ENCODE measurements around the gene SLITRK4. TPM values are rescaled to one million over a fixed set of nuclear protein-coding genes. Genes with fewer than 3 reads are reported as not detected.

SLITRK4 gene
- total and polyA plus RNA-seq, 2 donors (not counting 1 experiment from before 2014, with no cell fraction given), result 0.01 to 0.99 TPM

GRCh38 chrX:143621276-143621675 lies 14.6 kb downstream of the SLITRK4 start:
- Histone ChIP-seq H3K27ac (ENCODE audit: insufficient read depth, low read length) (no peak overlapping the region), H3K27me3 (ENCODE audit: control insufficient read depth, insufficient read depth, low read length) (no peaks in the 10 kb centered on the region), H3K4me3 (replicated peaks in 1 of 4; ENCODE audit: control extremely low read depth in 1 of 4, insufficient read depth in 1 of 4, low read depth in 3 of 4, low read length in 4 of 4) (no peak overlapping the region), H3K4me1 (ENCODE audit: control insufficient read depth, extremely low read depth, insufficient read depth, low read length) (no peaks in the 10 kb centered on the region), H3K9me3 (ENCODE audit: control insufficient read depth, insufficient read depth, low read depth, low read length) (no peaks in the 10 kb centered on the region), H3K79me2 (ENCODE audit: control insufficient read depth, insufficient read depth, low read length) (no peaks in the 10 kb centered on the region), H3K9ac (ENCODE audit: insufficient read depth, low read length) (no peak overlapping the region), H3K36me3 (ENCODE audit: control insufficient read depth, insufficient read depth, low read length) (no peaks in the 10 kb centered on the region), H3K4me2 (ENCODE audit: extremely low read depth, insufficient read depth, low read length) (no peak overlapping the region), H4K20me1 (ENCODE audit: control insufficient read depth, extremely low read depth, insufficient read depth, low read length) (no peaks in the 10 kb centered on the region), H2AFZ (ENCODE audit: low read length) (no peak overlapping the region)
- TF ChIP-seq EZH2 (IDR thresholded peaks at IDR 0.05; ENCODE audit: low read length, missing control alignments), result no peak
- no peak for TF ChIP-seq CTCF (conservative IDR thresholded peaks at IDR 0.05 in 1 of 2, IDR thresholded peaks at IDR 0.05 in 1 of 2; ENCODE audit: low read depth in 1 of 2, low read length in 2 of 2)
- DNase-seq (ENCODE audit: low read depth in 2 of 2), result no peak

GRCh38 chrX:143615851-143616250 lies 20.1 kb downstream of the SLITRK4 start:
- TF ChIP-seq EZH2 (IDR thresholded peaks at IDR 0.05; ENCODE audit: low read length, missing control alignments), result no peak
- TF ChIP-seq CTCF (conservative IDR thresholded peaks at IDR 0.05 in 1 of 2, IDR thresholded peaks at IDR 0.05 in 1 of 2; ENCODE audit: low read depth in 1 of 2, low read length in 2 of 2), result no peak
- no peak overlapping the region for H3K4me2 ChIP-seq (ENCODE audit: extremely low read depth, insufficient read depth, low read length)
- H3K36me3 ChIP-seq (ENCODE audit: control insufficient read depth, insufficient read depth, low read length), result no peaks in the 10 kb centered on the region
- H2AFZ ChIP-seq (ENCODE audit: low read length), result no peak overlapping the region
- no peaks in the 10 kb centered on the region for H3K27me3 ChIP-seq (ENCODE audit: control insufficient read depth, insufficient read depth, low read length)
- no peaks in the 10 kb centered on the region for H4K20me1 ChIP-seq (ENCODE audit: control insufficient read depth, extremely low read depth, insufficient read depth, low read length)
- no peak overlapping the region for H3K9ac ChIP-seq (ENCODE audit: insufficient read depth, low read length)
- H3K27ac ChIP-seq (ENCODE audit: insufficient read depth, low read length), result no peak overlapping the region
- H3K9me3 ChIP-seq (ENCODE audit: control insufficient read depth, insufficient read depth, low read depth, low read length), result no peaks in the 10 kb centered on the region
- H3K4me3 ChIP-seq (replicated peaks in 1 of 4; ENCODE audit: control extremely low read depth in 1 of 4, insufficient read depth in 1 of 4, low read depth in 3 of 4, low read length in 4 of 4), result no peak overlapping the region
- H3K4me1 ChIP-seq (ENCODE audit: control insufficient read depth, extremely low read depth, insufficient read depth, low read length), result no peaks in the 10 kb centered on the region
- no peak for DNase-seq (ENCODE audit: low read depth in 2 of 2)
- no peaks in the 10 kb centered on the region for H3K79me2 ChIP-seq (ENCODE audit: control insufficient read depth, insufficient read depth, low read length)

- no peaks in the 10 kb centered on the region for H3K36me3 ChIP-seq (ENCODE audit: control insufficient read depth, insufficient read depth, low read length)
- DNase-seq (ENCODE audit: low read depth in 2 of 2), result no peak
- H3K79me2 ChIP-seq (ENCODE audit: control insufficient read depth, insufficient read depth, low read length), result no peaks in the 10 kb centered on the region
- H3K4me3 ChIP-seq (replicated peaks in 1 of 4; ENCODE audit: control extremely low read depth in 1 of 4, insufficient read depth in 1 of 4, low read depth in 3 of 4, low read length in 4 of 4), result no peak overlapping the region
- H3K27me3 ChIP-seq (ENCODE audit: control insufficient read depth, insufficient read depth, low read length), result no peaks in the 10 kb centered on the region
- H2AFZ ChIP-seq (ENCODE audit: low read length), result no peak overlapping the region
- no peaks in the 10 kb centered on the region for H3K9me3 ChIP-seq (ENCODE audit: control insufficient read depth, insufficient read depth, low read depth, low read length)
- TF ChIP-seq CTCF (conservative IDR thresholded peaks at IDR 0.05 in 1 of 2, IDR thresholded peaks at IDR 0.05 in 1 of 2; ENCODE audit: low read depth in 1 of 2, low read length in 2 of 2) (no peak), EZH2 (IDR thresholded peaks at IDR 0.05; ENCODE audit: low read length, missing control alignments) (no peak)
- no peak overlapping the region for H3K9ac ChIP-seq (ENCODE audit: insufficient read depth, low read length)
- H3K4me1 ChIP-seq (ENCODE audit: control insufficient read depth, extremely low read depth, insufficient read depth, low read length), result no peaks in the 10 kb centered on the region
- no peaks in the 10 kb centered on the region for H4K20me1 ChIP-seq (ENCODE audit: control insufficient read depth, extremely low read depth, insufficient read depth, low read length)
- no peak overlapping the region for H3K27ac ChIP-seq (ENCODE audit: insufficient read depth, low read length)
- no peak overlapping the region for H3K4me2 ChIP-seq (ENCODE audit: extremely low read depth, insufficient read depth, low read length)
These were observed 34.1 kb downstream of the SLITRK4 start for GRCh38 chrX:143601809-143602208.
